HG03460 (cell line): ENCODE data around the gene PTPRM.

Source experiments
- ATAC-seq: cut with Tn5 transposase; IDR thresholded peaks from one replicate; pipeline ENCODE4 v1.9.1; 2021; ENCODE audit not compliant: unreplicated experiment

The PTPRM gene

GRCh38 chr18:8296886-8297616, 729.9 kb downstream of the PTPRM start:
- ATAC-seq: no peak

GRCh38 chr18:8298186-8298585, 731.1 kb downstream of the PTPRM start:
- no peak for ATAC-seq

- no peak for ATAC-seq
Measured at GRCh38 chr18:8299054-8299980, 732.2 kb downstream of the PTPRM start.

GRCh38 chr18:8300751-8301410, 733.8 kb downstream of the PTPRM start:
- ATAC-seq: no peak

- no peak for ATAC-seq
Measured at GRCh38 chr18:8301427-8302172, 734.5 kb downstream of the PTPRM start.

- no peak for ATAC-seq
Measured at GRCh38 chr18:8303151-8303755, 736.1 kb downstream of the PTPRM start.

- ATAC-seq: no peak
Measured at GRCh38 chr18:8307960-8308359, 740.8 kb downstream of the PTPRM start.

GRCh38 chr18:8313043-8313442, 745.9 kb downstream of the PTPRM start:
- ATAC-seq: no peak

- ATAC-seq: no peak
Measured at GRCh38 chr18:8314124-8314523, 747.0 kb downstream of the PTPRM start.

GRCh38 chr18:8319798-8320489, 752.8 kb downstream of the PTPRM start:
- no peak for ATAC-seq

GRCh38 chr18:8322486-8322885, 755.4 kb downstream of the PTPRM start:
- no peak for ATAC-seq

- no peak for ATAC-seq
Measured at GRCh38 chr18:8324343-8325065, 757.4 kb downstream of the PTPRM start.

- no peak for ATAC-seq
Measured at GRCh38 chr18:8326763-8327394, 759.8 kb downstream of the PTPRM start.

- ATAC-seq: no peak
Measured at GRCh38 chr18:8328126-8328525, 761.0 kb downstream of the PTPRM start.

GRCh38 chr18:8329186-8329771, 762.2 kb downstream of the PTPRM start:
- ATAC-seq: no peak

GRCh38 chr18:8330575-8330974, 763.5 kb downstream of the PTPRM start:
- ATAC-seq: no peak

- no peak for ATAC-seq
Measured at GRCh38 chr18:8332286-8332685, 765.2 kb downstream of the PTPRM start.

- no peak for ATAC-seq
Measured at GRCh38 chr18:8333961-8334360, 766.8 kb downstream of the PTPRM start.
